GM23248 (cell line): ENCODE measurements around the gene CPED1. TPM values are rescaled to one million over a fixed set of nuclear protein-coding genes. Genes with fewer than 3 reads are reported as not detected.

ENCODE experiments used
- DNase-seq: peaks from one replicate; pipeline ENCODE4 v3.0.0-alpha.2; 2015
- H2AFZ ChIP-seq: fragments of 200-600 bp; sonication (generic); 2 replicates; pipeline ENCODE4 v1.6.1; 2016; ENCODE audit warnings: antibody characterized with exemption
- H3F3A ChIP-seq: fragments of 200-600 bp; sonication (generic); 2 replicates; pipeline ENCODE4 v1.6.1; 2016; ENCODE audit warnings: mild to moderate bottlenecking, antibody characterized with exemption, mixed run types; ENCODE audit not compliant: insufficient read depth
- H3K27ac ChIP-seq: fragments of 200-600 bp; sonication (generic); 2 replicates; pipeline ENCODE4 v1.5.1; 2016; ENCODE audit warnings: mild to moderate bottlenecking
- H3K27me3 ChIP-seq: fragments of 200-600 bp; sonication (generic); replicated peaks from 2 replicates; pipeline ENCODE4 v1.6.1; 2016; ENCODE audit warnings: mild to moderate bottlenecking; ENCODE audit not compliant: insufficient read depth
- H3K36me3 ChIP-seq: fragments of 200-600 bp; sonication (generic); 2 replicates; pipeline ENCODE4 v1.6.1; 2016; ENCODE audit warnings: low read depth, mild to moderate bottlenecking
- H3K4me1 ChIP-seq: fragments of 200-600 bp; sonication (generic); 2 replicates; pipeline ENCODE4 v1.6.1; 2016; ENCODE audit warnings: mild to moderate bottlenecking; ENCODE audit not compliant: insufficient read depth
- H3K4me2 ChIP-seq: fragments of 200-600 bp; sonication (generic); one replicate; pipeline ENCODE4 v1.6.1; 2016; ENCODE audit warnings: mild to moderate bottlenecking; ENCODE audit not compliant: unreplicated experiment
- H3K4me3 ChIP-seq: fragments of 200-600 bp; sonication (generic); 2 replicates; pipeline ENCODE4 v1.5.1; 2016; ENCODE audit warnings: mild to moderate bottlenecking
- H3K79me2 ChIP-seq: fragments of 200-600 bp; sonication (generic); 2 replicates; pipeline ENCODE4 v1.6.1; 2016; ENCODE audit warnings: mild to moderate bottlenecking; ENCODE audit not compliant: insufficient read depth
- H3K9ac ChIP-seq: fragments of 200-600 bp; sonication (generic); 2 replicates; pipeline ENCODE4 v1.6.1; 2016; ENCODE audit warnings: mild to moderate bottlenecking
- H3K9me2 ChIP-seq: fragments of 200-600 bp; sonication (generic); 2 replicates; pipeline ENCODE4 v1.6.1; 2016; ENCODE audit warnings: mixed run types, mild to moderate bottlenecking, moderate library complexity; ENCODE audit not compliant: insufficient read depth
- H3K9me3 ChIP-seq: fragments of 200-600 bp; sonication (generic); one replicate; pipeline ENCODE4 v1.6.1; 2017; ENCODE audit warnings: low read depth
- H4K20me1 ChIP-seq: fragments of 200-600 bp; sonication (generic); 2 replicates; pipeline ENCODE4 v1.6.0; 2016; ENCODE audit not compliant: insufficient read depth
- EZH2 ChIP-seq: fragments of 200-600 bp; sonication (generic); IDR thresholded peaks from 2 replicates; pipeline ENCODE4 v1.6.1; 2018; ENCODE audit warnings: antibody characterized with exemption, mild to moderate bottlenecking; ENCODE audit not compliant: insufficient read depth, poor library complexity, severe bottlenecking
- EZH2phosphoT487 ChIP-seq: fragments of 200-600 bp; sonication (generic); IDR thresholded peaks from 2 replicates; pipeline ENCODE4 v1.6.1; 2018; ENCODE audit warnings: antibody characterized with exemption, moderate library complexity, mild to moderate bottlenecking, low read depth; ENCODE audit not compliant: insufficient read depth
- WGBS, 2 experiments: methylation state at CpG; one replicate each; pipeline ENCODE4 v1.1.6; 2015 to 2017; ENCODE audit warnings: low lambda C conversion rate in 2 of 2, low coverage in 1 of 2; ENCODE audit errors: missing lambda C conversion rate in 2 of 2; 5-methylcytosine and 5-hydroxymethylcytosine counted together
- in situ Hi-C: fragments of 300-500 bp; cut with MboI; formaldehyde crosslinking; loops from 2 replicates; pipeline ENCODE4 v1.15.0; 2020
- polyA plus RNA-seq: library from polyadenylated mRNA; unstranded; fragments of >200 nt; fragmentation: Nextera tagmentation; extraction: Ambion mirVana; gene quantifications from 2 replicates; pipeline ENCODE4 v1.2.1, GENCODE V29; 2016
- total RNA-seq: library from RNA; depleted of rRNA; stranded (reverse); fragments of >200 nt; shearing (Covaris generic); gene quantifications from 2 replicates; pipeline ENCODE4 v1.2.3, GENCODE V29; 2014

The CPED1 gene
- total and polyA plus RNA-seq, 2 experiments from 2014 or later, result 12.4 to 20.2 TPM

DNA sequence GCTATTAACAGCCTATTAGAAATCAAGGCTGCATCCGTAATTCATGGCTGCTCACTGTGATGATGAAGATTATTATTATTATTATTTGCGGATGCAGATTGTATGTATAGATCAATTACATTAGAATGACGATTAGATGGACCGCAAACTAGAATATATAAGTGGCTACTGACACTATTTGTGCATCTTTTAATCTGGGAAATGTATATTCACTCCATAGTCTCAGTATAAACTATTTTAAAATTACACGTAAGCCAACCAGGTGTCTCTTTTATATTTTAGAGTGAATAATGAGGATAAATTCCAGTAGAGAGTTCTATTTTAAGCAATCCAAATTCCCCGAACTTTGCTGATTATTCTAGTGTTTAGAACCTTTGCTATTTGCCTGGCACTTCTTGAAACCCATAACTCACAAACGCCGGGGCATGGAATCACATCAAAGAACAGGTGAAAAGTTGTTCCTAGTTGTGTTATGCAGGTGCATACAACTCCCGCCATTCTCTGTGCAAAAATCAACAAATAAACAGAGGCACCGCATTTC, 38.4 kb upstream of the CPED1 start:
- in situ Hi-C loops, result no loop called here
- no peaks in the 10 kb centered on the region for H3K9me3 ChIP-seq
- peak overlapping the region; percentile 89 for H3K4me2 ChIP-seq
- DNase-seq, result no peak
- WGBS, 2 experiments, result 5 to 6% methylated on average over 10 of the region's 10 CpGs
- peaks cover 13% of the 10 kb centered on the region; the same call in 1 of the 2 replicates for H3K4me1 ChIP-seq
- no peak for TF ChIP-seq EZH2
- no peak for TF ChIP-seq EZH2phosphoT487
- no peaks in the 10 kb centered on the region for H3K27me3 ChIP-seq
- H4K20me1 ChIP-seq, result 0 out of 2 replicates have a peak, but pooled peaks cover 4% of the 10 kb centered on the region
- peak overlapping the region; percentile 94 for H2AFZ ChIP-seq
- H3K4me3 ChIP-seq, result peak overlapping the region; percentile 81
- H3K9me2 ChIP-seq, result no peaks in the 10 kb centered on the region
- peak overlapping the region; percentile 96 for H3K9ac ChIP-seq
- peaks cover 9% of the 10 kb centered on the region; the same call in 1 of the 2 replicates for H3K36me3 ChIP-seq
- peaks cover 28% of the 10 kb centered on the region for H3K79me2 ChIP-seq
- H3F3A ChIP-seq, result no peaks in the 10 kb centered on the region
- H3K27ac ChIP-seq, result no peak overlapping the region

DNA sequence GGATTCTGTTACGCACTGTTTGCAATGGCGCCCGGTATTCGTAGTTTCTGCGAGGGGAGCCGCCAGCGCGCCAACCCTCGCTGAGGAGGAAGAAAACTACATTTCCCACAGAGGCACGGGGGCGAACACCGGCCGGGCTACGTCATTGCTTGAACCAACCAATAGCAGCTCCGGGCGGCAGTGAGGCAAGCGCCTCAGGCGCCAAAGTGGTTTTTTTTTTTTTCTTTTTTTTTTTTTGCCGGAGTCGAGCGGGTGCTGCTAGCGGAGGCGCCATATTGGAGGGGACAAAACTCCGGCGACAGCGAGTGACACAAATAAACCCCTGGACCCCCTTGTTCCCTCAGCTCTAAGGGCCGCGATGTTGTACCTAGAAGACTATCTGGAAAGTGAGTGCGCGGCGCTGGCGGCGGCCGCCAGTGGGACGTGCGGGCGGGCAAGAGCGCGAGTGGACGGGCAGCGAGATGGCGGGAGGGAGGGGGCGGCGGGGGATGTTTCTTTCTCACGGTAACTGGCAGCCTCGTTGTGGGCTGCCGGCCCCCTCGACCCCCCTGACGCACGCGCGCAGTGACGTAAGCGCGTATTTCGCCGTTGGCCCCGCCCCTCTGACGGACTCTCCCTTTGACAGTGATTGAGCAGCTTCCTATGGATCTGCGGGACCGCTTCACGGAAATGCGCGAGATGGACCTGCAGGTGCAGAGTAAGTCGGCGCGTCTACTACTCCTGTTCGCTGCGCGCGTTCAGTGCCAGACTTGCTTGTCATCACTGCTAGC, 37.8 kb upstream of the CPED1 start, which contains the start of gene ING3:
Gene ING3, plus strand, starts transcription at position 239 of the 770 bp plus-strand sequence. Its CDS starts 120 bp downstream, at position 359.
- Histone ChIP-seq H3K36me3 (peaks cover 12% of the 10 kb centered on the region; the same call in 1 of the 2 replicates), H3K27ac (peak within 1 kb of the TSS; percentile 95), H3K9ac (peak within 1 kb of the TSS; percentile 96), H3K4me1 (peaks cover 13% of the 10 kb centered on the region; the same call in 1 of the 2 replicates), H4K20me1 (0 out of 2 replicates have a peak, but pooled peaks cover 4% of the 10 kb centered on the region), H3K4me3 (peak within 1 kb of the TSS; percentile 81), H3K79me2 (peaks cover 28% of the 10 kb centered on the region), H3K4me2 (peak within 1 kb of the TSS; percentile 95), H3K27me3 (no peaks in the 10 kb centered on the region), H3K9me3 (no peaks in the 10 kb centered on the region), H2AFZ (peak within 1 kb of the TSS; percentile 94), H3F3A (no peaks in the 10 kb centered on the region), H3K9me2 (no peaks in the 10 kb centered on the region)
- TF ChIP-seq EZH2phosphoT487 (no peak), EZH2 (no peak)
- 1% methylated on average over 43 to 70 of the region's 71 CpGs for whole genome bisulfite sequencing, 2 experiments
- DNase-seq, result peak; percentile 100
- in situ Hi-C loops, result no loop called here

DNA sequence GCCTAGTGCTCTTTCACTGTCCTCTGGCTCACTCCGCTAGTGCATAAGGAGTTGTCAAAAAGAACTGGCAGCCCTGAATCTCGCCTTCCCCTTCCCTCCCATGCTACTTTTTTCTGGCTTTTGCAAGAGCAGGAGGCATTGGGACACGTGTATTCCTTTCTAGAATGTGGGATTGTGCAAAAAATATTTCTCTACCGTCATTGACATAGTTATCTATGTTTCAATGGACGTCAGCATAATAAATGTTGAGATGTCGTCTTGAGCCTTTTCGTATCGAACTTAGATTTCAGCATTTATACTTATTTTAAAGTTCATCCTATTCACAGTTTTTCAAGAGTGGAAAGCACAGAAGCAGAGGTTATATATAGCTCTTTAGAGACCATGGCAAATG, 37.2 kb upstream of the CPED1 start:
- H3K36me3 ChIP-seq, result peaks cover 18% of the 10 kb centered on the region; the same call in 1 of the 2 replicates
- H3K4me3 ChIP-seq, result peak overlapping the region; percentile 81
- H3K27ac ChIP-seq, result peak overlapping the region; percentile 95
- peaks cover 28% of the 10 kb centered on the region for H3K79me2 ChIP-seq
- peak overlapping the region; percentile 74 for H2AFZ ChIP-seq
- no peaks in the 10 kb centered on the region for H3K9me2 ChIP-seq
- 0 out of 2 replicates have a peak, but pooled peaks cover 4% of the 10 kb centered on the region for H4K20me1 ChIP-seq
- peaks cover 13% of the 10 kb centered on the region; the same call in 1 of the 2 replicates for H3K4me1 ChIP-seq
- H3K27me3 ChIP-seq, result no peaks in the 10 kb centered on the region
- H3K9ac ChIP-seq, result peak overlapping the region; percentile 96
- H3K4me2 ChIP-seq, result peak overlapping the region; percentile 95
- in situ Hi-C loops, result no loop called here
- no peaks in the 10 kb centered on the region for H3K9me3 ChIP-seq
- no peak for TF ChIP-seq EZH2phosphoT487
- no peak for TF ChIP-seq EZH2
- no peaks in the 10 kb centered on the region for H3F3A ChIP-seq
- 12 to 16% methylated on average over 8 of the region's 8 CpGs for WGBS, 2 experiments
- DNase-seq, result no peak

DNA sequence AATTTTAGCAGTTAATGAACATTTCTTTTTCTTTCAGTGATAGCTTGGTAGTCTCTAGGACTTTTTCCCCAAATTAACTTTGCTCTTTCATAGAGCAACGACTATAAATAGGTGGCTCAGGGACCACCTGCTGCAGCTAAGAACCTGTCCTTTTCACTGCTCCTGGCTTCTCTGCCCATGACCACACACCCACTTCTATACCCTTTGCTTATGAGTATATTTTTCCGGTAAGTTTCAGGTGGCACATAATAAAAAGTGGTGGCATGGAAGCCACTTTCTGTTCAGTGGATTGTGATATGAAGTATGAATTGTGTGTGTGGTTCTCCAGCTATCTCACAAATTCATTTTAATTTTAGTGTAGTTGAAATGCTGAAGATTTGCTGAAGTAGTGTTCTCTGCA, 36.7 kb upstream of the CPED1 start:
- Histone ChIP-seq H3F3A (no peaks in the 10 kb centered on the region), H3K4me1 (peaks cover 13% of the 10 kb centered on the region; the same call in 1 of the 2 replicates), H2AFZ (no peak overlapping the region), H3K9me3 (no peaks in the 10 kb centered on the region), H4K20me1 (0 out of 2 replicates have a peak, but pooled peaks cover 4% of the 10 kb centered on the region), H3K27me3 (no peaks in the 10 kb centered on the region), H3K9ac (peak overlapping the region; percentile 96), H3K4me3 (peak overlapping the region; percentile 81), H3K9me2 (no peaks in the 10 kb centered on the region), H3K27ac (no peak overlapping the region), H3K36me3 (peaks cover 21% of the 10 kb centered on the region), H3K4me2 (peak overlapping the region; percentile 95), H3K79me2 (peaks cover 28% of the 10 kb centered on the region)
- TF ChIP-seq EZH2, result no peak
- TF ChIP-seq EZH2phosphoT487, result no peak
- in situ Hi-C loops, result no loop called here
- 79 to 82% methylated on average over 2 of the region's 2 CpGs for WGBS, 2 experiments
- no peak for DNase-seq
